Inferior parietal cortex (tissue), 1 donor: ENCODE measurements around the gene THBS3.
"Not testable (repeated sequence)": the region's sequence is repeated elsewhere in the genome, so short reads cannot be mapped to it uniquely, and the experiment has no call there.

Experiments
- DNase-seq: peaks from one replicate; pipeline ENCODE4 v3.0.0-alpha.2; 2016; ENCODE audit errors: extremely low spot score

The THBS3 gene

GRCh38 chr1:155208541-155209311 is 1.0 kb upstream of the THBS3 start, which contains the start of gene MTX1:
MTX1 (plus strand) TSS chr1:155208695; CDS start chr1:155208805, 110 bp downstream.
- peak; percentile 81 for DNase-seq

- DNase-seq: peak; percentile 83
Measured at GRCh38 chr1:155206891-155207805, 549 bp downstream of the THBS3 start.

GRCh38 chr1:155205969-155206593 is 1.6 kb downstream of the THBS3 start:
- no peak for DNase-seq

GRCh38 chr1:155205035-155205434 is 2.7 kb downstream of the THBS3 start:
- DNase-seq: no peak

- no peak for DNase-seq
Measured at GRCh38 chr1:155202731-155203515, 4.8 kb downstream of the THBS3 start.

- DNase-seq: no peak
Measured at GRCh38 chr1:155202198-155202597, 5.5 kb downstream of the THBS3 start.

- no peak for DNase-seq
Measured at GRCh38 chr1:155200920-155201319, 6.8 kb downstream of the THBS3 start.

GRCh38 chr1:155199792-155200191 is 7.9 kb downstream of the THBS3 start:
- no peak for DNase-seq

GRCh38 chr1:155198547-155198906 is 9.2 kb downstream of the THBS3 start:
- DNase-seq: no peak

- DNase-seq: no peak
Measured at GRCh38 chr1:155197901-155198546, 9.7 kb downstream of the THBS3 start.

GRCh38 chr1:155196893-155197638 is 10.6 kb downstream of the THBS3 start:
- DNase-seq: no peak

GRCh38 chr1:155196103-155196892 is 11.4 kb downstream of the THBS3 start:
- DNase-seq: no peak

GRCh38 chr1:155195201-155196102 is 12.2 kb downstream of the THBS3 start:
- no peak for DNase-seq

GRCh38 chr1:155193991-155194240 is 13.8 kb downstream of the THBS3 start:
- DNase-seq: not testable (repeated sequence)

- DNase-seq: peak; percentile 79
Measured at GRCh38 chr1:155193275-155193990, 14.3 kb downstream of the THBS3 start.

- DNase-seq: no peak
Measured at GRCh38 chr1:155192346-155193274, 15.1 kb downstream of the THBS3 start.

GRCh38 chr1:155191904-155192303 is 15.8 kb downstream of the THBS3 start:
- DNase-seq: no peak
